Tibial nerve (tissue), 4 donors: ENCODE data around the gene SLC6A8. TPM values are rescaled to one million over a fixed set of nuclear protein-coding genes. Genes with fewer than 3 reads are reported as not detected.

ENCODE experiments used
- DNase-seq, 2 donors: peaks; one replicate each; pipeline ENCODE4 v3.0.0-alpha.2; 2019; ENCODE audit warnings: low spot score in 2 of 2
- H3K27ac ChIP-seq, 4 donors: fragments of 200-600 bp; sonication (generic) in 3 of 4; one replicate each; pipeline ENCODE4 v1.5.1; 2017 to 2019; ENCODE audit warnings: mild to moderate bottlenecking in 1 of 4
- H3K27me3 ChIP-seq, 2 donors: fragments of 200-600 bp; sonication (generic) in 1 of 2; one replicate each; pipeline versions ENCODE4 v1.5.1 to v1.6.0; 2017 to 2019
- H3K36me3 ChIP-seq, 3 donors: fragments of 200-600 bp; sonication (generic); one replicate each; pipeline ENCODE4 v1.5.1; 2018 to 2019
- H3K4me1 ChIP-seq, 4 donors: fragments of 200-600 bp; sonication (generic) in 3 of 4; one replicate each; pipeline ENCODE4 v1.5.1; 2017 to 2019
- H3K4me3 ChIP-seq, 4 donors: fragments of 200-600 bp; sonication (generic) in 3 of 4; one replicate each; pipeline ENCODE4 v1.5.1; 2017 to 2019; ENCODE audit warnings: mild to moderate bottlenecking in 1 of 4, moderate library complexity in 1 of 4
- H3K9me3 ChIP-seq, 4 donors: fragments of 200-600 bp; sonication (generic) in 3 of 4; one replicate each; pipeline ENCODE4 v1.5.1; 2017 to 2019
- CTCF ChIP-seq, 5 experiments: fragments of 200-600 bp in 3 of 5; fragments of 450-650 bp in 2 of 5; sonication (generic) in 3 of 5; IDR thresholded peaks; one replicate each; pipeline ENCODE4 v1.5.1; 2016 to 2019; ENCODE audit warnings: antibody characterized with exemption in 5 of 5, mild to moderate bottlenecking in 3 of 5, moderate library complexity in 2 of 5
- EP300 ChIP-seq, 2 donors: sonication (generic); formaldehyde crosslinking; IDR thresholded peaks; one replicate each; pipeline ENCODE4 v1.6.1; 2017; ENCODE audit warnings: antibody characterized with exemption in 2 of 2, mild to moderate bottlenecking in 1 of 2
- POLR2A ChIP-seq, 2 donors: fragments of 450-650 bp; IDR thresholded peaks; one replicate each; pipeline ENCODE4 v1.6.1; 2017; ENCODE audit warnings: antibody characterized with exemption in 2 of 2, mild to moderate bottlenecking in 2 of 2, moderate library complexity in 2 of 2
- whole genome bisulfite sequencing, 2 donors: methylation state at CpG; one replicate each; pipeline ENCODE4 v1.1.5; 2018; 5-methylcytosine and 5-hydroxymethylcytosine counted together
- total RNA-seq, 4 donors: library from RNA; depleted of rRNA; stranded (reverse); fragments of >200 nt; gene quantifications; one replicate each; pipeline ENCODE4 v1.1.0, GENCODE V29; 2016

The SLC6A8 gene
- total RNA-seq, 4 donors from 2014 or later: 14.4 to 26.7 (median 21.9) TPM

- H3K27ac ChIP-seq: no peak overlapping the region
- no peak for DNase-seq
- H3K27me3 ChIP-seq: no peaks in the 10 kb centered on the region
- no peak overlapping the region for H3K4me3 ChIP-seq
- TF ChIP-seq EP300 (IDR thresholded peaks at IDR 0.05): no peak
- no peak for TF ChIP-seq POLR2A (IDR thresholded peaks at IDR 0.05)
- no peak for TF ChIP-seq CTCF (IDR thresholded peaks at IDR 0.05)
- 86 to 92% methylated on average over 9 of the region's 9 CpGs for WGBS, 2 donors
- peaks cover 0 to 59% (median 4%) of the 10 kb centered on the region in 3 donors for H3K36me3 ChIP-seq
- H3K9me3 ChIP-seq: no peaks in the 10 kb centered on the region
- peaks cover 0 to 6% (median 0%) of the 10 kb centered on the region in 4 donors for H3K4me1 ChIP-seq
These were observed 29.7 kb downstream of the SLC6A8 start for GRCh38 chrX:153717445-153717844.

- Histone ChIP-seq H3K9me3 (no peaks in the 10 kb centered on the region), H3K27ac (no peak overlapping the region), H3K36me3 (peaks cover 0 to 49% (median 4%) of the 10 kb centered on the region in 3 donors), H3K27me3 (no peaks in the 10 kb centered on the region), H3K4me1 (peaks cover 0 to 15% (median 3%) of the 10 kb centered on the region in 4 donors), H3K4me3 (no peak overlapping the region)
- DNase-seq: no peak
- no peak for TF ChIP-seq POLR2A (IDR thresholded peaks at IDR 0.05)
- no peak for TF ChIP-seq EP300 (IDR thresholded peaks at IDR 0.05)
- TF ChIP-seq CTCF (IDR thresholded peaks at IDR 0.05): no peak
- 88 to 89% methylated on average over 1 to 2 of the region's 2 CpGs for WGBS, 2 donors
These were observed 31.5 kb downstream of the SLC6A8 start for GRCh38 chrX:153719238-153719637.

- no peak for DNase-seq
- H3K27ac ChIP-seq: no peak overlapping the region
- WGBS, 2 donors: 72 to 94% methylated on average over 2 of the region's 2 CpGs
These were observed 32.0 kb downstream of the SLC6A8 start for GRCh38 chrX:153719701-153720100.

GRCh38 chrX:153722704-153723350 lies 35.1 kb downstream of the SLC6A8 start:
- TF ChIP-seq CTCF (IDR thresholded peaks at IDR 0.05): no peak
- H3K27ac ChIP-seq: peak overlapping the region in 2 of 4 donors; percentile 85 to 91
- peaks cover 0 to 29% (median 0%) of the 10 kb centered on the region in 3 donors for H3K36me3 ChIP-seq

More at GRCh38 chrX:153719701-153720100, 32.0 kb downstream of the SLC6A8 start:
- H3K9me3 ChIP-seq: no peaks in the 10 kb centered on the region
- no peaks in the 10 kb centered on the region for H3K27me3 ChIP-seq
- no peak overlapping the region for H3K4me3 ChIP-seq
- peaks cover 0 to 15% (median 3%) of the 10 kb centered on the region in 4 donors for H3K4me1 ChIP-seq
- H3K36me3 ChIP-seq: peaks cover 0 to 44% (median 3%) of the 10 kb centered on the region in 3 donors
- TF ChIP-seq EP300 (IDR thresholded peaks at IDR 0.05): no peak
- TF ChIP-seq POLR2A (IDR thresholded peaks at IDR 0.05): no peak
- TF ChIP-seq CTCF (IDR thresholded peaks at IDR 0.05): no peak

More at GRCh38 chrX:153722704-153723350, 35.1 kb downstream of the SLC6A8 start:
- peak overlapping the region; percentile 58 to 83 (median 70) for H3K4me3 ChIP-seq
- H3K27me3 ChIP-seq: no peaks in the 10 kb centered on the region
- peaks cover 0 to 45% (median 33%) of the 10 kb centered on the region in 4 donors for H3K4me1 ChIP-seq
- DNase-seq: no peak
- WGBS, 2 donors: 57 to 71% methylated on average over 9 to 12 of the region's 12 CpGs
- no peaks in the 10 kb centered on the region for H3K9me3 ChIP-seq
